ENCODE data around the gene TYW1. TPM values are rescaled to one million over a fixed set of nuclear protein-coding genes. Genes with fewer than 3 reads are reported as not detected.
A peak's percentile ranks its signal among the peaks of the same experiment; 100 is the strongest.
"Not testable (repeated sequence)": the region's sequence is repeated elsewhere in the genome, so short reads cannot be mapped to it uniquely, and the experiment has no call there.

Gene TYW1
- total and polyA plus RNA-seq, 12 donors = 9.7 to 45.4 (median 22.6) TPM

DNA sequence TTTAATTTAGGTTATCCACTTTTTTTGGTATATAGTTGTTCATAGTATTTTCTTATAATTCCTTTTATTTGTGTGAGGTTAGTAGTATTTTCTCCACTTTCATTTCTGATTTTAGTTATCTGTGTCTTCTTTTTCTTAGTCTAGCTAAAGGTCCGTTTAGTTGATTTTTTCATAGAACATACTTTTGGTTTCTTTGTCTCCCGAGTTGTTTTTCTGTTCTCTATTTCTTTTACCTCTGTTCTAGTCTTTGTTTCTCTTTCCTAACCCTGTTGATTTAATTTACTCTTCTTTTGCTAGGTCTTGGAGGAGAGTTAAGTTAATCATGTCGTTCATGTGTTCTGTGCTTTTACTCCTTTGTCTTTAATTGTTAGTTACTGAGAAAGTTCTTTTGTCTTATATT, 174.5 kb downstream of the TYW1 start:
- H3K27ac ChIP-seq; DNase-seq; H3K36me3 ChIP-seq (replicated peaks in 1 of 2); intact Hi-C loops (cut with DNase I); H3K4me1 ChIP-seq (replicated peaks in 1 of 2); H3K4me3 ChIP-seq; H3K27me3 ChIP-seq; H3K9me3 ChIP-seq (replicated peaks in 1 of 3): not testable (repeated sequence)
- 67 to 80% (median 74%) methylated on average over 3 of the region's 3 CpGs for WGBS, 4 donors

- WGBS, 4 donors = 19 to 57% (median 20%) methylated on average over 6 of the region's 6 CpGs
- H3K4me1 ChIP-seq (replicated peaks in 1 of 2); intact Hi-C loops (cut with DNase I); H3K36me3 ChIP-seq (replicated peaks in 1 of 2); H3K27ac ChIP-seq; H3K27me3 ChIP-seq; DNase-seq; H3K9me3 ChIP-seq (replicated peaks in 1 of 3); H3K4me3 ChIP-seq: not testable (repeated sequence)
- peak in 4 of 6 experiments; percentile 11 to 39 (median 22) for TF ChIP-seq CTCF (IDR thresholded peaks at IDR 0.05)
Measured at GRCh38 chr7:67176730-67177129, 180.1 kb downstream of the TYW1 start.

DNA sequence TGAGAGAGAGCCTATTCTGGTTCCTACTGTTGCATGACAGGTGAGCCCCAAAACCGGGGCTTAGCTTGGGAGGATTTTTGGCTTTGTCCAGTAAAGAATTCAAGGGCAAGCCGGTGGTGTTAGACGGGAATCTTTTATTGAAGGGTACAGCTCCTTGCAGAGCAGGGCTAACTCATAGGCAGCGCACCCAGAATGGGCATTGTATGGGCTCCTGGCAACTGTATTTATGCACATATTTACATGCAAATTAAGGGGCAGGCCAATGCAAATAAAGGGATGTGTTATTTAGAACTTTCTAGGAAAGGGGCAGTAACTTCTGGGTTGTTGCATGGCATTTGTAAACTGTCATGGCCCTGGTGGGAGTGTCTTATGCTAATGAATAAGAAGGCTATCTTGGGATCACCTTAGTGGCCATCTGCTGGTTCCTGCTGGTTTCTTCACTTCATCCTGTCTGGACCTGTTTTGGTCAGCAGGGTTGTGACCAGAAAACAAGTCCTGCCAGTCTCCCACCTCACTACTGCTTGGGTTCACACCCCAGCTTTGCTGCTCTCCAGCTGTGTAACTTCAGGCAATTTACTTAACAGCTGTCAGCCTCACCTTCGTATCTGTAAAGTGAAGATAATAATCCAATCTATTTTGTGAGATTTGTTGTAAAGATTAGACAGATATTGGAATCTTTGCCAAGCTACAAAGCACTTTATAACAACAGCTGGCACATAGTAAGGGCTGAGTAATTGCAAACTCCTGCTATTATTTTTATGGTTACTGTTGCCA, 182.5 kb downstream of the TYW1 start:
- H3K4me1 ChIP-seq (replicated peaks in 1 of 2); H3K36me3 ChIP-seq (replicated peaks in 1 of 2); H3K4me3 ChIP-seq; intact Hi-C loops (cut with DNase I); H3K9me3 ChIP-seq (replicated peaks in 1 of 3); H3K27ac ChIP-seq; DNase-seq; H3K27me3 ChIP-seq: not testable (repeated sequence)
- WGBS, 4 donors = 55 to 73% (median 66%) methylated on average over 5 of the region's 5 CpGs

DNA sequence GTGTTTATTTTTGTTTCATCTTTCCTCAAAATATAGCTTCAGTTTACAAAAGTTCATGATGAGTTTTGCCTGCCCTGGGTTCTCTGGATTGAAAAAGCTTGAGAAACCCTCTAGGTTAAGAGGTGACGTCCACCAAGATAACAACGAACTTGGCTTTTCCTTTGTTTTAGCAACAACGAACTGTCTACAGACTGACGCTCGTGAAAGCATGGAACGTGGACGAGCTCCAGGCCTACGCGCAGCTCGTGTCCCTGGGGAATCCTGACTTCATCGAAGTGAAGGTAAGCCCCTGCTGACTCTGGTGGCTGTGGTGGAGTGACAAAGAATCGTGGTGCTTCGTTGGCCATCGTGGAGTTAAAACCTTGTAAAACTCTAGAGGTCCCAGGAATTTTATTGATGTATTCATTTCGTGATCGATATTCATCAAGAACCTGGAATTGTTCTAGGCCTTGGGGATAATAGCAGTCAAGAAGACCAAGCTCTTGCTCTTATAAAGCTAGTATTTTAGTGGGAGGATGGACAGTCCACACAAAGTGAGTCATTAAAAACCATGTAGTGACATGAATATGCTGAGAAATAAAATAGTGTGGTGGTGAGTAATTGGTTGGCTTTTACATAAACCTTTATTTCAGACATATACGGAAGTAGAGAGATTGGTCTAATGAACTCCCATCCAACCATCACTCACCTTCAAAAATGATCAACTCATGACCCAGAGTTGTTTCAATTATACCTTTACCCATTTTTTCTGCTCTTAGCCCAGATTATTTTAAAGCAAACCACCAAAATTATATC, 186.5 kb downstream of the TYW1 start:
- H3K27ac ChIP-seq; H3K27me3 ChIP-seq; intact Hi-C loops (cut with DNase I); H3K9me3 ChIP-seq (replicated peaks in 1 of 3); H3K4me3 ChIP-seq; H3K36me3 ChIP-seq (replicated peaks in 1 of 2); H3K4me1 ChIP-seq (replicated peaks in 1 of 2); DNase-seq: not testable (repeated sequence)
- WGBS, 4 donors = 86 to 99% (median 91%) methylated on average over 14 to 15 of the region's 17 CpGs

DNA sequence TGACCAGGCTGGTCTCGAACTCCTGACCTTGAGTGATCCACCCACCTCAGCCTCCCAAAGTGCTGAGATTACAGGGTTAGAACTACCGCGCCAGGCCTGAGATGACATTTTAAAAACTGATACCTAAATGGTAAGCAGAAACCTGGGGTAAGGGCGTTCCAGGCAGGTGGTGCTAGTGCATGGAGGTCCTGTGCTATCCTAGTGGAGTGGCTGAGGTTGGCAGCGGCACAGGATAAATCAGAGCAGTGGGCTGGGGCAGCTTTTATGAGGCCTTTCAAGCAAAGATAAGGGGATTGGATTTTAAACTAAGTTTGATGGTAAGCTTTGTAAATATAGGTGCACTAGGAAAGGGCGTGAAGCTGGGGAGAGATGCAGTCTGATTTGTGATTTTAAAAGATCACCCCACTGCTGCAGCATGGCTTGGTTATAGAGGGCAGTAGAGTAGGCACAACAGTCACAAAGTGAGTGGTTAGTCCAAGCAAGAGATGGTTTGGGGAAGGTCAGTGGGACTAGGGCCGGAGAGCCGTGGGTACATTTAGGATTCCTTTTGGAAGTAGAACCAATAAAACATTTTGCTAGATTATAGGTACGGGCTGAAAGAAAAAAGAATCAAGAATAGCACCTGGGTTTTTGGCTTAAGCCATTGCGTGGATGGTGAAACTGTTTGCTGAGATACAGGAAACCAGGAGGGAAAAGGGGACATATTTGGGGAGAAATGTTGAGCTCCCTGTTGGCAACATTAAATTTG, 188.5 kb downstream of the TYW1 start:
- intact Hi-C loops (cut with DNase I); H3K4me1 ChIP-seq (replicated peaks in 1 of 2); H3K36me3 ChIP-seq (replicated peaks in 1 of 2); DNase-seq; H3K27ac ChIP-seq; H3K4me3 ChIP-seq; H3K27me3 ChIP-seq; H3K9me3 ChIP-seq (replicated peaks in 1 of 3): not testable (repeated sequence)
- 90 to 96% (median 94%) methylated on average over 9 to 10 of the region's 10 CpGs for WGBS, 4 donors

- intact Hi-C loops (cut with DNase I); H3K27ac ChIP-seq; DNase-seq; H3K4me3 ChIP-seq; H3K27me3 ChIP-seq; H3K36me3 ChIP-seq (replicated peaks in 1 of 2); H3K9me3 ChIP-seq (replicated peaks in 1 of 3); H3K4me1 ChIP-seq (replicated peaks in 1 of 2): not testable (repeated sequence)
- 31 to 62% (median 48%) methylated on average over 2 of the region's 3 CpGs for WGBS, 4 donors
Measured at GRCh38 chr7:67185660-67186129, 189.1 kb downstream of the TYW1 start.

DNA sequence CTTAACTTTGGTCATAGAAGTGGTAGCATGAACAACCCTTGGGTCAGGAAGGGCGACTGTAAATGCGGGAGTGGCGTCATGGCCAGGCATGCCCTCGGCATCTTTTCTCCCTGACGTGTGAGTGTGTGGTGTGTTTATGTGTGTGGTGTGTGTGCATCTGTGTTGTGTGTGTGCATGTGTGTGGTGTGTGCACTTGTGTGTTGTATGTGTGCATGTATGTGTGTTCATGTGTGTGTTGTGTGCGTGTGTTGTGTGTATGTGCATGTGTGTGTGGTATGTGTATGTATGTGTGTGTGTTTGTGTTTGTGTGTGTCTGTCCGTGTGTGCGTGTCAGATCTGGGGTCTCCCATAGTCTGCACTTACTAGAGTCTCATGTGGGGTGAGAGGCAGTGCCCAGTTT, 192.5 kb downstream of the TYW1 start:
- DNase-seq; H3K27ac ChIP-seq; H3K36me3 ChIP-seq (replicated peaks in 1 of 2); H3K4me3 ChIP-seq; H3K27me3 ChIP-seq; intact Hi-C loops (cut with DNase I); H3K9me3 ChIP-seq (replicated peaks in 1 of 3): not testable (repeated sequence)
- peaks cover 10 to 14% of the 10 kb centered on the region in 2 donors for H3K4me1 ChIP-seq (replicated peaks in 1 of 2)
- WGBS, 4 donors = 90 to 100% (median 99%) methylated on average over 7 to 8 of the region's 8 CpGs

DNA sequence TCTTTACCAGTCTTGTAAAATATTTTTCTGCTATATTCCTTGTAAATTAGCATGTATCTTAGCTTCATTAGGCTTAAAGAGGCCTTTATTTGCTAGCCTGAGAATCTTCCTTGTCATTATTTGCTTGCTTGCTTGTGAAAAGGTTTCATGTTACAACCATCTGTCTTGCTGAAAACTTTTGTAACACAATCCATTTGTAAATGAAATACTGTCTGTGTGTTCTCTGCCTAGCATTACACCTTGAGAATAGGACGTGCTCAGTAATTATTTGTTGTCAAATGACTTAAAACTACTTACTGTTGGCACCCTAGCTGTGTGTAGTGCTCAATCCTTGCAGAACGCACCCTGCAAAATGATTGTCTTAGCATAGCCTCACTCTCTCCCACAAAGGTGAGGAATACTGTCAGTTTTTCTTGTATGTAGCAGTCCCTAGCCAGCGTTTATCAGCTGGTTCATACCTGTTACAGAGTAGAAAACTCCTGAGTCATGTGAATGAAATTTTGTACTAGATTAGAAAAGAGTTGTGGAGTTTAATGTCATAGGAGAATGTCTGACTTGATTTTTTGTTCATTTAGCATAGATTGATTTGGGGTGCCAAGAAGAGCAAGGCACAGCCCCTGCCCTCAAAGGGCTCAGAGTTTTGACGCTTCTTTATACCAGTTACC, 193.3 kb downstream of the TYW1 start:
- WGBS, 4 donors = 56 to 63% (median 59%) methylated on average over 4 of the region's 4 CpGs
- DNase-seq; H3K27me3 ChIP-seq; H3K9me3 ChIP-seq (replicated peaks in 1 of 3); H3K4me3 ChIP-seq; intact Hi-C loops (cut with DNase I); H3K36me3 ChIP-seq (replicated peaks in 1 of 2): not testable (repeated sequence)
- peaks cover 10 to 14% of the 10 kb centered on the region in 2 donors for H3K4me1 ChIP-seq (replicated peaks in 1 of 2)
- H3K27ac ChIP-seq = peak overlapping the region in 1 of 5 donors; percentile 6

All from adrenal gland (tissue), 12 donors.